Memory B cell (primary cell): ENCODE data around the gene DCHS2.

Source experiments
- ATAC-seq: fragments of 150-1000 bp; cut with Tn5 transposase; 2 replicates; pipeline ENCODE4 v1.10.0; 2021; ENCODE audit warnings: low read depth, mild to moderate bottlenecking, moderate library complexity
- DNase-seq, 2 donors: peaks; one replicate each; pipeline ENCODE4 v3.0.0; 2022; ENCODE audit warnings: low spot score in 2 of 2
- H3K27ac Mint-ChIP-seq: one replicate; pipeline ENCODE4 v1.8.0; 2022; ENCODE audit warnings: mild to moderate bottlenecking, moderate library complexity, mixed read lengths
- H3K27me3 Mint-ChIP-seq: one replicate; pipeline ENCODE4 v1.8.0; 2022; ENCODE audit warnings: mixed read lengths
- H3K36me3 Mint-ChIP-seq: one replicate; pipeline ENCODE4 v1.8.0; 2022; ENCODE audit warnings: mild to moderate bottlenecking, mixed read lengths
- H3K4me1 Mint-ChIP-seq: one replicate; pipeline ENCODE4 v1.8.0; 2022; ENCODE audit warnings: mixed read lengths
- H3K4me3 Mint-ChIP-seq: one replicate; pipeline ENCODE4 v1.8.0; 2022; ENCODE audit warnings: mild to moderate bottlenecking, moderate library complexity, mixed read lengths
- H3K9me3 Mint-ChIP-seq: one replicate; pipeline ENCODE4 v1.8.0; 2022; ENCODE audit warnings: mixed read lengths

The DCHS2 gene

GRCh38 chr4:154364066-154364845 is 127.3 kb downstream of the DCHS2 start:
- Mint-ChIP-seq H3K9me3 (no peaks in the 10 kb centered on the region), H3K27me3 (no peaks in the 10 kb centered on the region), H3K4me1 (peaks cover 10% of the 10 kb centered on the region), H3K27ac (no peak overlapping the region), H3K4me3 (no peak overlapping the region), H3K36me3 (no peaks in the 10 kb centered on the region)
- DNase-seq (no peak), ATAC-seq (no peak)

GRCh38 chr4:154361450-154361849 is 130.1 kb downstream of the DCHS2 start:
- Mint-ChIP-seq H3K27me3 (no peaks in the 10 kb centered on the region), H3K36me3 (no peaks in the 10 kb centered on the region), H3K9me3 (no peaks in the 10 kb centered on the region), H3K4me1 (peaks cover 7% of the 10 kb centered on the region), H3K27ac (no peak overlapping the region), H3K4me3 (peak overlapping the region; percentile 30)
- ATAC-seq (no peak), DNase-seq (no peak)

DNA sequence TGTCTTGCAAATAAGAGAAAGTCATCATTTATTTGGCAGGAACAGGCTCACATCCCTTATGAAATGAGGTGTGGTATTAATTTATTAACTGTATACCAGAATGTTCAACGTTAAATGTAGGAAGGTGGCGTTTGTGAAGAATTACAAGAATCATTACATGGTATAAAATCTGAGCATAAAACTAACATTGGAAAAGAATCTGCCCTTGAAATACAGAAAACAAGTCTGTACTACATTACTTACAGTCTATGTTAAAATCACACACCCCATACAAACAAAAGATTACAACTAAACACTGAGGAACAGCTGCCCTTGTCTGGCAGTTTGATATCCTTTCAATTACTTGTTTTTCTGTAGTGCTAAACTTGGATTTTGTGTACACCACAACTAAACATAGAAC is 131.1 kb downstream of the DCHS2 start:
- H3K27ac Mint-ChIP-seq = no peak overlapping the region
- DNase-seq (no peak), ATAC-seq (no peak)
- H3K27me3 Mint-ChIP-seq = no peaks in the 10 kb centered on the region
- H3K4me3 Mint-ChIP-seq = no peak overlapping the region
- H3K4me1 Mint-ChIP-seq = peaks cover 7% of the 10 kb centered on the region
- no peaks in the 10 kb centered on the region for H3K9me3 Mint-ChIP-seq
- no peaks in the 10 kb centered on the region for H3K36me3 Mint-ChIP-seq

GRCh38 chr4:154354883-154355282 is 136.7 kb downstream of the DCHS2 start:
- Mint-ChIP-seq H3K27ac (no peak overlapping the region), H3K36me3 (no peaks in the 10 kb centered on the region), H3K4me1 (no peaks in the 10 kb centered on the region), H3K9me3 (no peaks in the 10 kb centered on the region), H3K4me3 (no peak overlapping the region), H3K27me3 (no peaks in the 10 kb centered on the region)
- DNase-seq (no peak), ATAC-seq (no peak)

- ATAC-seq (peak; percentile 41), DNase-seq (no peak)
- Mint-ChIP-seq H3K27ac (no peak overlapping the region), H3K4me3 (no peak overlapping the region), H3K4me1 (no peaks in the 10 kb centered on the region), H3K9me3 (no peaks in the 10 kb centered on the region), H3K36me3 (no peaks in the 10 kb centered on the region), H3K27me3 (peaks cover 2% of the 10 kb centered on the region)
Measured at GRCh38 chr4:154349829-154350228, 141.8 kb downstream of the DCHS2 start.

- no peaks in the 10 kb centered on the region for H3K36me3 Mint-ChIP-seq
- no peak for ATAC-seq
- no peak overlapping the region for H3K4me3 Mint-ChIP-seq
- no peak for DNase-seq
- no peaks in the 10 kb centered on the region for H3K4me1 Mint-ChIP-seq
- no peaks in the 10 kb centered on the region for H3K9me3 Mint-ChIP-seq
- H3K27ac Mint-ChIP-seq = no peak overlapping the region
- peaks cover 2% of the 10 kb centered on the region for H3K27me3 Mint-ChIP-seq
Measured at GRCh38 chr4:154348657-154349056, 142.9 kb downstream of the DCHS2 start.

DNA sequence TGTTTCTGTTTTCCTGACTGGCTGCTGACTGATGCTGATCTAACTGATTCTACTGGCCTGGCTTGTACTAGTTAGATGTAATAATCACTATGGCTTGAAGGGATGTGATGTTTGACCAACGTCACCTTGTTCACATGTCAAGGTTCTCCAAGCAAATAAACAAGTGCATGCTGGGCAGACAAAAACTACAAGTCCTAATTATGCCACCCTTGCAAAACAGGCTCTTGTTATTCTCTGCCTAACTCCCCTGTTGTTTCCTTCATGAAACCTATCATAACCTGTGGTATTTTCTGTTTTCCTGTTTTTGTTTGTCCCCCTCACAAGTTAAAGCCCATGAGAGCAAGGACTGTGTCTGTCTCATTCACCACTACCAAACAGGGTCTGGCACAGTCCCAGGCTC is 146.2 kb downstream of the DCHS2 start:
- DNase-seq (no peak), ATAC-seq (no peak)
- no peak overlapping the region for H3K4me3 Mint-ChIP-seq
- H3K27ac Mint-ChIP-seq = no peak overlapping the region
- no peaks in the 10 kb centered on the region for H3K4me1 Mint-ChIP-seq
- H3K36me3 Mint-ChIP-seq = no peaks in the 10 kb centered on the region
- peaks cover 2% of the 10 kb centered on the region for H3K9me3 Mint-ChIP-seq
- H3K27me3 Mint-ChIP-seq = peaks cover 3% of the 10 kb centered on the region

GRCh38 chr4:154344686-154345085 is 146.9 kb downstream of the DCHS2 start:
- no peak for ATAC-seq
- H3K36me3 Mint-ChIP-seq = no peaks in the 10 kb centered on the region
- H3K4me3 Mint-ChIP-seq = no peak overlapping the region
- no peak overlapping the region for H3K27ac Mint-ChIP-seq
- H3K4me1 Mint-ChIP-seq = no peaks in the 10 kb centered on the region
- DNase-seq = no peak
- peaks cover 3% of the 10 kb centered on the region for H3K27me3 Mint-ChIP-seq
- peaks cover 2% of the 10 kb centered on the region for H3K9me3 Mint-ChIP-seq

- Mint-ChIP-seq H3K9me3 (peaks cover 2% of the 10 kb centered on the region), H3K27ac (no peak overlapping the region), H3K4me3 (no peak overlapping the region), H3K36me3 (no peaks in the 10 kb centered on the region), H3K4me1 (no peaks in the 10 kb centered on the region), H3K27me3 (peaks cover 3% of the 10 kb centered on the region)
- no peak for ATAC-seq
- no peak for DNase-seq
Measured at GRCh38 chr4:154343651-154344050, 147.9 kb downstream of the DCHS2 start.

DNA sequence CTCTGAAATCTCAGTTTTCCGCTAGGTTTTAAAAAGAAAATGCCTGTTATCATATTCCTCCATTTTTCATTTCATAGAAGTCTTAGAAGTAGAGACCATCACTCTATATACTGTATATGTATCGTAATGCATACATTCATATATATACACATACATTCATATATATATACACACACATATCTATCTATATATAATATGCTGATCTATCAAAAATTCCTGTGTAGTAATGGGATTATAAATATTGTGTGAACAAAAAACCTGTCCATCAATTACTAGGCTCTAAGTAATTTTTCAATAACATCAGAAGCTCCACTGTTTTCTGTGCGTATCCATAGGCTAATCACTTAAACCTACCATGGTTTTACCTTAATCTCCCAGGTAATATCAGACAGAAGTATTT is 150.2 kb downstream of the DCHS2 start:
- DNase-seq (no peak), ATAC-seq (no peak)
- Mint-ChIP-seq H3K9me3 (peaks cover 2% of the 10 kb centered on the region), H3K27ac (no peak overlapping the region), H3K4me3 (no peak overlapping the region), H3K36me3 (no peaks in the 10 kb centered on the region), H3K27me3 (peaks cover 5% of the 10 kb centered on the region), H3K4me1 (no peaks in the 10 kb centered on the region)

- no peaks in the 10 kb centered on the region for H3K36me3 Mint-ChIP-seq
- H3K4me1 Mint-ChIP-seq = peaks cover 2% of the 10 kb centered on the region
- H3K27me3 Mint-ChIP-seq = peaks cover 5% of the 10 kb centered on the region
- no peaks in the 10 kb centered on the region for H3K9me3 Mint-ChIP-seq
- no peak for DNase-seq
- no peak for ATAC-seq
- no peak overlapping the region for H3K4me3 Mint-ChIP-seq
- H3K27ac Mint-ChIP-seq = no peak overlapping the region
Measured at GRCh38 chr4:154335588-154335987, 156.0 kb downstream of the DCHS2 start.

- Mint-ChIP-seq H3K27ac (peak overlapping the region; percentile 63), H3K4me3 (peak overlapping the region; percentile 64), H3K36me3 (no peaks in the 10 kb centered on the region), H3K4me1 (peaks cover 2% of the 10 kb centered on the region), H3K9me3 (no peaks in the 10 kb centered on the region), H3K27me3 (peaks cover 4% of the 10 kb centered on the region)
- peak; percentile 30 to 41 for DNase-seq
- peak; percentile 88 for ATAC-seq
Measured at GRCh38 chr4:154332681-154333421, 158.7 kb downstream of the DCHS2 start.

DNA sequence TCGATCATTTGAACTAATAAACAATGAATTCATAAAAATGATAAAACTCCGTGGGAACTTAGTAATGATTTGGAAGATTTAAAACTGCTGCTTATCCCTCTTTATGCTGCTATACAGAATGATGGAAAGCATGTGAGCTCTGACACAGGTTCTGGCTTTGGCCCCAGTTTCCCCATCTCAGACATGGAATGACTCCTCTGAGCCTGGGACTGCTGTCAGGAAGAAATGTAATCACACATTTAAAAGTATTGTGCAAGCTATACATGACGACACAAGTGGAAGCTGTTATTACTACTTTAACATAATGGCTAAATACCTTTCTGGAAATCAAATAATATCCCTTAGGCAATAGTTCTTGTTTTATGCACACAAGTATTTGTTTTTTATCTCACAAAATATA is 161.7 kb downstream of the DCHS2 start:
- H3K4me3 Mint-ChIP-seq = no peak overlapping the region
- peaks cover 5% of the 10 kb centered on the region for H3K27me3 Mint-ChIP-seq
- DNase-seq = no peak

GRCh38 chr4:154329268-154329868 is 162.2 kb downstream of the DCHS2 start:
- Mint-ChIP-seq H3K4me3 (no peak overlapping the region), H3K4me1 (peaks cover 2% of the 10 kb centered on the region), H3K27ac (no peak overlapping the region), H3K36me3 (no peaks in the 10 kb centered on the region), H3K27me3 (peaks cover 5% of the 10 kb centered on the region), H3K9me3 (peaks cover 2% of the 10 kb centered on the region)
- ATAC-seq (no peak), DNase-seq (no peak)

More for the DNA sequence above, 161.7 kb downstream of the DCHS2 start:
- no peak for ATAC-seq
- H3K4me1 Mint-ChIP-seq = peaks cover 2% of the 10 kb centered on the region
- no peak overlapping the region for H3K27ac Mint-ChIP-seq
- H3K36me3 Mint-ChIP-seq = no peaks in the 10 kb centered on the region
- H3K9me3 Mint-ChIP-seq = peaks cover 2% of the 10 kb centered on the region
